A549 (cell line): ENCODE measurements around the gene MARCHF7.

Experiments
- POLR2A ChIP-seq: IDR thresholded peaks from 2 replicates; pipeline ENCODE4 v1.6.1; 2012; ENCODE audit warnings: mild to moderate bottlenecking, low read length
- TF ChIP-seq, protein P1 (sequence below): fragments of 450-650 bp; IDR thresholded peaks from 2 replicates; pipeline ENCODE4 v1.6.1; 2014; ENCODE audit warnings: antibody characterized with exemption
- TF ChIP-seq, protein P2 (sequence below): IDR thresholded peaks from 2 replicates; pipeline ENCODE4 v1.6.1; 2012
- TF ChIP-seq, protein P3 (sequence below): fragments of 200-600 bp; sonication (generic); IDR thresholded peaks from 2 replicates; pipeline ENCODE4 v1.6.1; 2016; ENCODE audit warnings: antibody characterized with exemption, mild to moderate bottlenecking, moderate library complexity
- TF ChIP-seq, protein P4 (sequence below): fragments of >200 bp; sonication (Bioruptor Twin); formaldehyde crosslinking; IDR thresholded peaks from 3 replicates; pipeline ENCODE4 v1.5.1; 2016

DNA sequence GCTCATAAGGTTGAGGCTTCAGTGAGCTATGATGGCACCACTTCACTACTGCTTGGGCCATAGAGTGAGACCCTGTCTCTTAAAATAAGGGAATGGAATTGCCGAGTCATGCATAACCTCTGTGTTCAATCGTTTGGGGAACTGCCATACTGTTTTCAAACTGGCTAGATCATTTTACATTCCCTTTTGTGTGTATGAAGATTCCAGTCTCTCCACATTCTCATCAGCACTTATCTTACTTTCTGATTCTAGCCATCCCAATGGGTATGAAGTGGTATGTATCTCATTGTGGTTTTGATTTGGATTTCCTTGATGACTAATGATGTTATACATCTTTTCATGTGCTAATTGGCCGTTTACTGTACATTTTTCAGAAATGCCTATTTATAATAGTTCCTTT lies 23.7 kb downstream of the MARCHF7 start:
- no peak for TF ChIP-seq POLR2A
- TF ChIP-seq, protein P1, sequence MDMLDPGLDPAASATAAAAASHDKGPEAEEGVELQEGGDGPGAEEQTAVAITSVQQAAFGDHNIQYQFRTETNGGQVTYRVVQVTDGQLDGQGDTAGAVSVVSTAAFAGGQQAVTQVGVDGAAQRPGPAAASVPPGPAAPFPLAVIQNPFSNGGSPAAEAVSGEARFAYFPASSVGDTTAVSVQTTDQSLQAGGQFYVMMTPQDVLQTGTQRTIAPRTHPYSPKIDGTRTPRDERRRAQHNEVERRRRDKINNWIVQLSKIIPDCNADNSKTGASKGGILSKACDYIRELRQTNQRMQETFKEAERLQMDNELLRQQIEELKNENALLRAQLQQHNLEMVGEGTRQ, result no peak
- TF ChIP-seq, protein P2, sequence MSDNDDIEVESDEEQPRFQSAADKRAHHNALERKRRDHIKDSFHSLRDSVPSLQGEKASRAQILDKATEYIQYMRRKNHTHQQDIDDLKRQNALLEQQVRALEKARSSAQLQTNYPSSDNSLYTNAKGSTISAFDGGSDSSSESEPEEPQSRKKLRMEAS, result no peak
- TF ChIP-seq, protein P3, sequence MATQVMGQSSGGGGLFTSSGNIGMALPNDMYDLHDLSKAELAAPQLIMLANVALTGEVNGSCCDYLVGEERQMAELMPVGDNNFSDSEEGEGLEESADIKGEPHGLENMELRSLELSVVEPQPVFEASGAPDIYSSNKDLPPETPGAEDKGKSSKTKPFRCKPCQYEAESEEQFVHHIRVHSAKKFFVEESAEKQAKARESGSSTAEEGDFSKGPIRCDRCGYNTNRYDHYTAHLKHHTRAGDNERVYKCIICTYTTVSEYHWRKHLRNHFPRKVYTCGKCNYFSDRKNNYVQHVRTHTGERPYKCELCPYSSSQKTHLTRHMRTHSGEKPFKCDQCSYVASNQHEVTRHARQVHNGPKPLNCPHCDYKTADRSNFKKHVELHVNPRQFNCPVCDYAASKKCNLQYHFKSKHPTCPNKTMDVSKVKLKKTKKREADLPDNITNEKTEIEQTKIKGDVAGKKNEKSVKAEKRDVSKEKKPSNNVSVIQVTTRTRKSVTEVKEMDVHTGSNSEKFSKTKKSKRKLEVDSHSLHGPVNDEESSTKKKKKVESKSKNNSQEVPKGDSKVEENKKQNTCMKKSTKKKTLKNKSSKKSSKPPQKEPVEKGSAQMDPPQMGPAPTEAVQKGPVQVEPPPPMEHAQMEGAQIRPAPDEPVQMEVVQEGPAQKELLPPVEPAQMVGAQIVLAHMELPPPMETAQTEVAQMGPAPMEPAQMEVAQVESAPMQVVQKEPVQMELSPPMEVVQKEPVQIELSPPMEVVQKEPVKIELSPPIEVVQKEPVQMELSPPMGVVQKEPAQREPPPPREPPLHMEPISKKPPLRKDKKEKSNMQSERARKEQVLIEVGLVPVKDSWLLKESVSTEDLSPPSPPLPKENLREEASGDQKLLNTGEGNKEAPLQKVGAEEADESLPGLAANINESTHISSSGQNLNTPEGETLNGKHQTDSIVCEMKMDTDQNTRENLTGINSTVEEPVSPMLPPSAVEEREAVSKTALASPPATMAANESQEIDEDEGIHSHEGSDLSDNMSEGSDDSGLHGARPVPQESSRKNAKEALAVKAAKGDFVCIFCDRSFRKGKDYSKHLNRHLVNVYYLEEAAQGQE, result no peak
- TF ChIP-seq, protein P4, sequence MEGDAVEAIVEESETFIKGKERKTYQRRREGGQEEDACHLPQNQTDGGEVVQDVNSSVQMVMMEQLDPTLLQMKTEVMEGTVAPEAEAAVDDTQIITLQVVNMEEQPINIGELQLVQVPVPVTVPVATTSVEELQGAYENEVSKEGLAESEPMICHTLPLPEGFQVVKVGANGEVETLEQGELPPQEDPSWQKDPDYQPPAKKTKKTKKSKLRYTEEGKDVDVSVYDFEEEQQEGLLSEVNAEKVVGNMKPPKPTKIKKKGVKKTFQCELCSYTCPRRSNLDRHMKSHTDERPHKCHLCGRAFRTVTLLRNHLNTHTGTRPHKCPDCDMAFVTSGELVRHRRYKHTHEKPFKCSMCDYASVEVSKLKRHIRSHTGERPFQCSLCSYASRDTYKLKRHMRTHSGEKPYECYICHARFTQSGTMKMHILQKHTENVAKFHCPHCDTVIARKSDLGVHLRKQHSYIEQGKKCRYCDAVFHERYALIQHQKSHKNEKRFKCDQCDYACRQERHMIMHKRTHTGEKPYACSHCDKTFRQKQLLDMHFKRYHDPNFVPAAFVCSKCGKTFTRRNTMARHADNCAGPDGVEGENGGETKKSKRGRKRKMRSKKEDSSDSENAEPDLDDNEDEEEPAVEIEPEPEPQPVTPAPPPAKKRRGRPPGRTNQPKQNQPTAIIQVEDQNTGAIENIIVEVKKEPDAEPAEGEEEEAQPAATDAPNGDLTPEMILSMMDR, result no peak
